HEK293T (cell line): ENCODE results near the gene KCTD10.

ENCODE experiments used
- ARNT ChIP-seq: fragments of 450-650 bp; IDR thresholded peaks from 2 replicates; pipeline ENCODE4 v1.6.1; 2017; ENCODE audit warnings: mild to moderate bottlenecking
- PKNOX1 ChIP-seq: fragments of 450-650 bp; IDR thresholded peaks from 2 replicates; pipeline ENCODE4 v1.6.1; 2016
- SUZ12 ChIP-seq: fragments of 450-650 bp; IDR thresholded peaks from 2 replicates; pipeline ENCODE4 v1.6.1; 2016; ENCODE audit warnings: mild to moderate bottlenecking
- TARDBP ChIP-seq: fragments of 450-650 bp; IDR thresholded peaks from 2 replicates; pipeline ENCODE4 v1.6.1; 2016

GRCh38 chr12:109444259-109444658 is 32.8 kb downstream of the KCTD10 start:
- TF ChIP-seq TARDBP (no peak), SUZ12 (no peak), PKNOX1 (no peak), ARNT (no peak)
